NCI-H187 (cell line): Measurements from ENCODE around the gene KCNMB1.

Experiments
- DNase-seq, 2 experiments: peaks; one replicate each; lab custom pipeline; 2025; lab: John Stamatoyannopoulos, UW

Gene KCNMB1

GRCh38 chr5:170414786-170415185, 25.6 kb upstream of the KCNMB1 start:
- DNase-seq = no peak

GRCh38 chr5:170413897-170414296, 24.7 kb upstream of the KCNMB1 start:
- no peak for DNase-seq

- no peak for DNase-seq
These were observed 21.9 kb upstream of the KCNMB1 start for GRCh38 chr5:170411100-170411499.

GRCh38 chr5:170410401-170410800, 21.2 kb upstream of the KCNMB1 start:
- no peak for DNase-seq

GRCh38 chr5:170408877-170409660, 19.9 kb upstream of the KCNMB1 start:
- no peak for DNase-seq

- DNase-seq = no peak
These were observed 19.1 kb upstream of the KCNMB1 start for GRCh38 chr5:170408226-170408625.

GRCh38 chr5:170407062-170407461, 17.9 kb upstream of the KCNMB1 start:
- DNase-seq = no peak

- no peak for DNase-seq
These were observed 16.6 kb upstream of the KCNMB1 start for GRCh38 chr5:170405817-170406216.

GRCh38 chr5:170404398-170404797, 15.2 kb upstream of the KCNMB1 start:
- no peak for DNase-seq

GRCh38 chr5:170403675-170404074, 14.5 kb upstream of the KCNMB1 start:
- no peak for DNase-seq

- DNase-seq = no peak
These were observed 13.3 kb upstream of the KCNMB1 start for GRCh38 chr5:170402508-170402907.

GRCh38 chr5:170397059-170397458, 7.9 kb upstream of the KCNMB1 start:
- DNase-seq = no peak

- DNase-seq = peak in 1 of 2 experiments; percentile 25
These were observed 4.8 kb upstream of the KCNMB1 start for GRCh38 chr5:170393958-170394357.

- DNase-seq = no peak
These were observed 4.1 kb upstream of the KCNMB1 start for GRCh38 chr5:170393235-170393634.

GRCh38 chr5:170390472-170390871, 1.3 kb upstream of the KCNMB1 start:
- DNase-seq = no peak

GRCh38 chr5:170389550-170389892, 354 bp upstream of the KCNMB1 start:
- DNase-seq = no peak

- no peak for DNase-seq
These were observed 1.2 kb downstream of the KCNMB1 start for GRCh38 chr5:170387775-170388639.

- DNase-seq = no peak
These were observed 2.3 kb downstream of the KCNMB1 start for GRCh38 chr5:170386743-170387395.

GRCh38 chr5:170383227-170383626, 5.9 kb downstream of the KCNMB1 start:
- no peak for DNase-seq

- DNase-seq = no peak
These were observed 6.4 kb downstream of the KCNMB1 start for GRCh38 chr5:170382790-170383189.

- no peak for DNase-seq
These were observed 8.7 kb downstream of the KCNMB1 start for GRCh38 chr5:170380361-170380951.

- no peak for DNase-seq
These were observed 10.4 kb downstream of the KCNMB1 start for GRCh38 chr5:170378740-170379139.
